Chondrocyte (in vitro differentiated cells): ENCODE data around the gene PRUNE2. TPM values are rescaled to one million over a fixed set of nuclear protein-coding genes. Genes with fewer than 3 reads are reported as not detected.

Experiments used
- DNase-seq: peaks from one replicate; pipeline ENCODE4 v3.0.0; 2021; ENCODE audit warnings: mixed read lengths, low spot score
- H3K27ac Mint-ChIP-seq: one replicate; pipeline ENCODE4 v1.8.0; 2021; ENCODE audit warnings: mild to moderate bottlenecking, moderate library complexity, mixed read lengths; ENCODE audit not compliant: unreplicated experiment
- H3K27me3 Mint-ChIP-seq: 2 replicates; pipeline ENCODE4 v1.8.0; 2021; ENCODE audit warnings: low read depth, mixed read lengths
- H3K36me3 Mint-ChIP-seq: 2 replicates; pipeline ENCODE4 v1.8.0; 2021; ENCODE audit warnings: low read depth, mixed read lengths
- H3K4me1 Mint-ChIP-seq: 2 replicates; pipeline ENCODE4 v1.8.0; 2021; ENCODE audit warnings: low read depth, mild to moderate bottlenecking, mixed read lengths
- H3K4me3 Mint-ChIP-seq: one replicate; pipeline ENCODE4 v1.8.0; 2021; ENCODE audit warnings: mild to moderate bottlenecking, moderate library complexity, mixed read lengths; ENCODE audit not compliant: unreplicated experiment
- H3K9me3 Mint-ChIP-seq: 2 replicates; pipeline ENCODE4 v1.8.0; 2021; ENCODE audit warnings: low read depth, mixed read lengths
- total RNA-seq: library from RNA; stranded (reverse); gene quantifications from 3 replicates; pipeline ENCODE4 v1.2.1, GENCODE V29; 2021
- TF ChIP-seq, protein P1 (sequence below): fragments of 200-600 bp; sonication (generic); IDR thresholded peaks from 2 replicates; pipeline ENCODE4 v1.5.0; 2021; ENCODE audit warnings: antibody characterized with exemption, mild to moderate bottlenecking, moderate library complexity

Gene PRUNE2
- total RNA-seq, 1 donor from 2014 or later: 10.5 TPM

DNA sequence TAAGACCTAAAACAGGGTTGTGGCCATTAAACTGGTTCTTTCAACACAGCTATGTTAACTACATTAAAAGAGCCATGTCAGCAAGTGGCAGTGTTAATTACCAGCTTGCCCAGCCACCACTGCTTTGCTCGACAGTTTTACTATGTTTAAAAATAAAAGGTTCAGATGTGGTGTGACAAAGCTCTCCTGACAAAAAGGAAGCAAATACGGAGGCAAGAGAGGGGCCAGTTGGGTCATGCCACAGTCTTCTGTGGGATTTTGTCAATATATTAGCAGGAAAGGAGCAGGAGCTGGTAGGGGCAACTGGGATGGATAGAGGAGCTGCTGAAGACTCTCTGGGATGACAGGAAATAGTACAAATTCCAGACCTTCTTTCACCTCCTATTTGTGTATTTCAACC is 255.2 kb downstream of the PRUNE2 start:
- TF ChIP-seq, protein P1, sequence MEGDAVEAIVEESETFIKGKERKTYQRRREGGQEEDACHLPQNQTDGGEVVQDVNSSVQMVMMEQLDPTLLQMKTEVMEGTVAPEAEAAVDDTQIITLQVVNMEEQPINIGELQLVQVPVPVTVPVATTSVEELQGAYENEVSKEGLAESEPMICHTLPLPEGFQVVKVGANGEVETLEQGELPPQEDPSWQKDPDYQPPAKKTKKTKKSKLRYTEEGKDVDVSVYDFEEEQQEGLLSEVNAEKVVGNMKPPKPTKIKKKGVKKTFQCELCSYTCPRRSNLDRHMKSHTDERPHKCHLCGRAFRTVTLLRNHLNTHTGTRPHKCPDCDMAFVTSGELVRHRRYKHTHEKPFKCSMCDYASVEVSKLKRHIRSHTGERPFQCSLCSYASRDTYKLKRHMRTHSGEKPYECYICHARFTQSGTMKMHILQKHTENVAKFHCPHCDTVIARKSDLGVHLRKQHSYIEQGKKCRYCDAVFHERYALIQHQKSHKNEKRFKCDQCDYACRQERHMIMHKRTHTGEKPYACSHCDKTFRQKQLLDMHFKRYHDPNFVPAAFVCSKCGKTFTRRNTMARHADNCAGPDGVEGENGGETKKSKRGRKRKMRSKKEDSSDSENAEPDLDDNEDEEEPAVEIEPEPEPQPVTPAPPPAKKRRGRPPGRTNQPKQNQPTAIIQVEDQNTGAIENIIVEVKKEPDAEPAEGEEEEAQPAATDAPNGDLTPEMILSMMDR: no peak
- Mint-ChIP-seq H3K4me1 (peaks cover 53% of the 10 kb centered on the region), H3K27ac (peak overlapping the region; percentile 10), H3K4me3 (no peak overlapping the region), H3K27me3 (no peaks in the 10 kb centered on the region), H3K36me3 (no peaks in the 10 kb centered on the region), H3K9me3 (no peaks in the 10 kb centered on the region)
- DNase-seq: no peak

DNA sequence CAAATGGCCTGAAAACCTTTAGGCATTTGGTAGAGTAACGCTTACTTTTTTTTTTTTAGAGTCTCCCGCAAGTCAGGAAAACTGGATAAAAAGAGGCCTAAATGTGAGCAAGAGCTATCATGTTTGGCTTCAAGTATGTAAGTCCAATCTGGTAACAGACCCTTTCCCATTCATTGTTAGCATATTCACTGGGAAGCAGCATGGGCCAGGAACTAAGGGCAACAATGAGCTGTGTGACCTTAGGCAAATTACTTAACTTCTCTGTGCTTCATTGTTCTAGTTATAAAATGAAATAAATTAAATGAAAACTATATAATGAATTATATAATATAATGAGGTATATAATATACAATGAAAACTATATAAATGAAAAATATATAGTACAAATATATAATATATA is 256.0 kb downstream of the PRUNE2 start:
- Mint-ChIP-seq H3K36me3 (no peaks in the 10 kb centered on the region), H3K4me3 (no peak overlapping the region), H3K9me3 (no peaks in the 10 kb centered on the region), H3K27me3 (no peaks in the 10 kb centered on the region), H3K27ac (no peak overlapping the region), H3K4me1 (peaks cover 45% of the 10 kb centered on the region)
- no peak for DNase-seq
- TF ChIP-seq, protein P1: no peak

DNA sequence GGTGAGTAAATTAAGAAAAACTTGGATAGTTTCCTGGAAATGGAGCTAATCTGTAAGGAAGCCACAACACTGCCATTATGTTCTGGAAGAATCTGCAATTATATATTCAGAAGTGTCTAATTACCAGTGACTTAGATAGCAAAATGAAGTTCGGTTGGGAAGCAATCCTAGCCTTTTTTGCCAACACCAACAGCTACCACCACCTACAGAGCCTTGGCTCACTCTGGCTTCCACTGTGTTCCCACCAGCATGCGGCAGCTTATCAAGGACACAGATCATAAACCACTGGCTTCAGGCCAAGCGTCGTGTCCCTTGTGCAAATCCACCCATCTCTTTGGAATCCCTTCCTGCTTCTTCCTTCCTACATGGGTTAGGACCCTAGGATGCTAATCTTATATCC is 259.7 kb downstream of the PRUNE2 start:
- Mint-ChIP-seq H3K36me3 (no peaks in the 10 kb centered on the region), H3K4me1 (peaks cover 17% of the 10 kb centered on the region), H3K4me3 (no peak overlapping the region), H3K27me3 (no peaks in the 10 kb centered on the region), H3K27ac (no peak overlapping the region), H3K9me3 (no peaks in the 10 kb centered on the region)
- no peak for DNase-seq
- TF ChIP-seq, protein P1: no peak

DNA sequence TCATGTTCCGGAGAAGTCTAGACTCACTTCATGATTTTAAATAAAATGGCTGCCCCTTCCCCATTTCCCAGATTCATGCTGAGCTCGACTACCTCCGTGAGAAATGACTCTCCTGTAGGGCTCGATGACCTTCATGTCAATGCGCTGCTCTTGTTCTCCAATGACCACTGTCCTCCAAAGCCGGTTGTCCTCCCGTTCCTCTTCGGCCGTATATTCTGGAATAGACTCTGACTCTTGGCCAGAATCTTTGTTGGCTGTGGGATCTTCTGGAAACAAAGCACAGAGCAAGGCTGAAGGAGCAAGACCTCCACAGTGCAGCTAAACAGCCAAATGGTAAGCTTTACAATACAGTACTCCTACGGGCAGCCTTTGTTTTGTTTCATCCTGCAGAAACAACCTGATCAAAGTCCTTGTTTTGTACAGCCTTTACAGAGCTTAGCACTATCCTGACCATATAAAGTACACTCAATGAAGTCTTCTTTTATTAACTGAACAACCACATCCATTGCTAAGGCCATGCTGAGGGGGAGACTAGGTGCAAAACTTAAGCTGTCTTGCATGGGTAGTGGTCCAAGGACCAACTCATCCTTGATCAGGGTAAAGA is 261.2 kb downstream of the PRUNE2 start:
- H3K9me3 Mint-ChIP-seq: no peaks in the 10 kb centered on the region
- DNase-seq: no peak
- TF ChIP-seq, protein P1: no peak
- no peaks in the 10 kb centered on the region for H3K36me3 Mint-ChIP-seq
- H3K27me3 Mint-ChIP-seq: no peaks in the 10 kb centered on the region
- no peak overlapping the region for H3K4me3 Mint-ChIP-seq
- no peak overlapping the region for H3K27ac Mint-ChIP-seq
- H3K4me1 Mint-ChIP-seq: peaks cover 7% of the 10 kb centered on the region

DNA sequence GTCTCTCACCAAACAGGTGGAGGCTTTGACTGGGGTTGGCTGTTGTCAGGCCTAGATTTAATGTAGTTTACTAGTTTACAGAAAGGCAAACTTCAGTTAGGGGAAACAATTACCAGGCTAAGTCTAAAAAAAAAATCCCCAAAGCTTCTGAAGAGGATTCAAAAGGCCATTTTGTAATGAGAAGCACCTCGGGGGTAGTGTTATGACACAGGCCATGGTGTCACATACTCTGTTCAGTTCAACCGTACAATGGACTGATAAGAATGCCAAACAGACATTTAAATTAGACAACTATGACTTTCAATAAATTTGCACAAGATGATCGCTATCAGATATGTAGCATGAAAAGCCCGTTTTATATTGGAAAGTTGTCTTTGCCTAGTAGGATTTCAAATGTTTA is 261.7 kb downstream of the PRUNE2 start:
- no peaks in the 10 kb centered on the region for H3K9me3 Mint-ChIP-seq
- TF ChIP-seq, protein P1: no peak
- DNase-seq: no peak
- peaks cover 7% of the 10 kb centered on the region for H3K4me1 Mint-ChIP-seq
- no peaks in the 10 kb centered on the region for H3K36me3 Mint-ChIP-seq
- no peak overlapping the region for H3K4me3 Mint-ChIP-seq
- H3K27ac Mint-ChIP-seq: no peak overlapping the region
- no peaks in the 10 kb centered on the region for H3K27me3 Mint-ChIP-seq
